ENCODE results near the gene P2RX6. TPM values are rescaled to one million over a fixed set of nuclear protein-coding genes. Genes with fewer than 3 reads are reported as not detected.

Gene P2RX6
- total and polyA plus RNA-seq, 9 of the 15 experiments (the other 6 are each of a cell fraction or from before 2014, with no cell fraction given): 0.01 to 3.9 (median 1.5) TPM; not detected in 1

GRCh38 chr22:20986365-20986764, 28.6 kb upstream of the P2RX6 start:
- no TSS peak for BruUV-seq (replicated peaks)
- TF ChIP-seq HBP1 (CRISPR knock-in tag; IDR thresholded peaks at IDR 0.05) (peak; percentile 98), GTF2F1 (IDR thresholded peaks at IDR 0.05; ENCODE audit: low read depth, low read length) (0 out of 2 replicates have a peak, but pooled peaks have one; percentile 32), CHAMP1 (IDR thresholded peaks at IDR 0.05) (no peak), THRB (CRISPR knock-in tag; conservative IDR thresholded peaks at IDR 0.05) (peak; percentile 98), HOXB6 (CRISPR knock-in tag; IDR thresholded peaks at IDR 0.05; ENCODE audit: borderline replicate concordance) (0 out of 2 replicates have a peak, but pooled peaks have one; percentile 54), PBX2 (CRISPR knock-in tag; IDR thresholded peaks at IDR 0.05; ENCODE audit: low read depth) (no peak), PBX2 (tag; conservative IDR thresholded peaks at IDR 0.05; ENCODE audit: low read depth) (peak; percentile 83), XRCC4 (IDR thresholded peaks at IDR 0.05; ENCODE audit: extremely low read depth, insufficient read depth, insufficient read length) (no peak), CREBBP (IDR thresholded peaks at IDR 0.05; ENCODE audit: low read depth, low read length) (peak; percentile 99), ELF4 (CRISPR knock-in tag; IDR thresholded peaks at IDR 0.05) (peak; percentile 94), ZC3H11A (IDR thresholded peaks at IDR 0.05; ENCODE audit: low read depth, low read length) (peak; percentile 97), OTX1 (CRISPR knock-in tag; IDR thresholded peaks at IDR 0.05) (0 out of 2 replicates have a peak, but pooled peaks have one; percentile 88), PCBP1 (IDR thresholded peaks at IDR 0.05; ENCODE audit: low read depth, low read length, poor library complexity, severe bottlenecking) (no peak), ZFPM2 (CRISPR knock-in tag; IDR thresholded peaks at IDR 0.05) (peak; percentile 9; the same call in 1 of the 2 replicates)

More at GRCh38 chr22:20986365-20986764, 28.6 kb upstream of the P2RX6 start:
- H3K4me2 ChIP-seq (ENCODE audit: insufficient read depth, low read length): no peak overlapping the region
- H3K4me1 ChIP-seq (replicated peaks in 1 of 2; ENCODE audit: control insufficient read depth in 2 of 2, insufficient read depth in 2 of 2, low read length in 2 of 2): peaks cover 11 to 46% of the 10 kb centered on the region in 2 experiments
- no peak overlapping the region for H3K9ac ChIP-seq (ENCODE audit: insufficient read depth in 1 of 2, low read depth in 2 of 2, low read length in 2 of 2)
- H3K9me3 ChIP-seq (replicated peaks; ENCODE audit: control insufficient read depth, insufficient read depth, low read depth, low read length): no peaks in the 10 kb centered on the region
- WGBS (ENCODE audit: insufficient coverage, low coverage, missing lambda C conversion rate): 71% methylated on average over 1 of the region's 1 CpG
- FAIRE-seq: no peak
- H3K4me3 ChIP-seq: no peak overlapping the region
- peaks cover 17% of the 10 kb centered on the region for H3K9me1 ChIP-seq (ENCODE audit: control insufficient read depth, insufficient read depth, low read length)
- intact Hi-C loops (cut with micrococcal nuclease): no loop called here
- H3K27ac ChIP-seq (ENCODE audit: extremely low read depth, low read depth, low read length): no peak overlapping the region
- H3K27me3 ChIP-seq (ENCODE audit: control insufficient read depth in 2 of 2, insufficient read depth in 2 of 2, low read length in 2 of 2): no peaks in the 10 kb centered on the region
- peaks cover 18% of the 10 kb centered on the region for H3K79me2 ChIP-seq (ENCODE audit: control insufficient read depth, insufficient read depth, low read length)
- POLR2A ChIA-PET: interaction anchor here (0.7 to 6.8 kb wide), 6 partner anchors 10 to 87 kb away, joined by 3 to 127 read pairs (median 8); partner anchors contain the start of gene THAP7
- no peak for ATAC-seq
- peaks cover 73% of the 10 kb centered on the region for H3K36me3 ChIP-seq (ENCODE audit: control insufficient read depth, insufficient read depth, low read length)
- in situ Hi-C loops (cut with MboI): no loop called here
- no peak overlapping the region for H2AFZ ChIP-seq (ENCODE audit: low read depth, low read length)
- H4K20me1 ChIP-seq (replicated peaks; ENCODE audit: control insufficient read depth, insufficient read depth, low read length): 0 out of 2 replicates have a peak, but pooled peaks cover 7% of the 10 kb centered on the region
- CTCF ChIA-PET (ENCODE audit: low intra/inter-chr PET ratio): no interaction called here
- no peak for DNase-seq (ENCODE audit: extremely low read depth in 1 of 4, low spot score in 3 of 4)

Measured in K562 (cell line).